DLD1 (cell line): ENCODE measurements around the gene GDI1.

Source experiments
- in situ Hi-C: cut with HindIII; loops from 2 replicates; pipeline ENCODE4 v1.10.0; 2017; ENCODE audit warnings: low sequenced_read_pairs

Gene GDI1

DNA sequence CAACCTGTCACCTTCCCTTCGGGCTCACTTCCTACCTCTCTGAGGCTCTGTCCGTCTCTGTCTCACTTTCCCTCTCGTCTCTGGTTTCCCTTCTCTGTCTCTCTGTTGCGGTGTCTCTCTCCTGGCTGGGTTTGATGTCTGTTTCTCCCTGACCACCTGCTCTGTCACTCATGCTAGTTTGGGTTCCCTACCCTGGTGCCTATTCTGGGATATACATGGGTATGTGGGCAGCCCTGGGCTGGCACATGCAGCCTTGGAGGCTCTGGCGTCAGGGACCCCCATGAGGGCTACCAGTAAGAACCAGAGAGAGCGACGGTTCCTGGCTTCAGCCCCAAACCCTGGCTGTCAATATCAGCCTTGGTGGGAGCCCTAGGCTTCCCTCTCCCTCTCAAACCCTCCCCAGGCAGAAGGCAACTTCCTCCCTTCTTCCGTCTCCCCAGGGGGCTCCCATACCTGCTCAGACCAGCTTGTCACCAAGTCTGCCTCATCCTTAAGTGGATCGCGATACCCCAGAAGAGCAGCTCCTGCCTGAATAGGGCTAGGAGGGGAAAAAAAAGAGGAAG is 28.2 kb upstream of the GDI1 start:
- in situ Hi-C loops = no loop called here

GRCh38 chrX:154409222-154409871 is 27.6 kb upstream of the GDI1 start, which contains the start of gene DNASE1L1:
DNASE1L1 (minus strand) TSS chrX:154409254; CDS start chrX:154405568, 3,686 bp downstream.
- in situ Hi-C loops = no loop called here

GRCh38 chrX:154411981-154412340 is 25.0 kb upstream of the GDI1 start:
- in situ Hi-C loops = no loop called here

- in situ Hi-C loops = no loop called here
Observed at GRCh38 chrX:154412468-154412867, 24.5 kb upstream of the GDI1 start.

DNA sequence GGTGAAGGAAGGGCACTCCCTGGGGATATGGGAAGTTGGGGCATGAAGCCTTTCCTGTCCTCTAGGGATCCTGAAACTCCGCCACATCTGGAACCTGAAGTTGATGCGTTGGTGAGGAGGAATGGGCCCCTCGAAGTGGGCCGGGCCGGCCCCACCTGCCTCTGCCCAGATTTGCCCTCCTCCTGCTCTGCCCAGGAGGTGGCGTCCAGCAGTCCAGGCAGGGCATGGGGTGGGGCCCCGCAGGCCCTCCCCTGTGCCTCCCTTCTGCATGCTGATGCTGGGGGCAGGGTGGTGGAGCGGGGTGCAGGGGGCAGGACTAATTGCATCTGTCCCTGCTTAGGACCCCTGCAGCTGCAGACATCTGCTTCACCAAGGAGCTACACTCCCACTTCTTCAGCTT is 23.8 kb upstream of the GDI1 start:
- in situ Hi-C loops = no loop called here

- in situ Hi-C loops = no loop called here
Observed at GRCh38 chrX:154417157-154417556, 19.8 kb upstream of the GDI1 start.

DNA sequence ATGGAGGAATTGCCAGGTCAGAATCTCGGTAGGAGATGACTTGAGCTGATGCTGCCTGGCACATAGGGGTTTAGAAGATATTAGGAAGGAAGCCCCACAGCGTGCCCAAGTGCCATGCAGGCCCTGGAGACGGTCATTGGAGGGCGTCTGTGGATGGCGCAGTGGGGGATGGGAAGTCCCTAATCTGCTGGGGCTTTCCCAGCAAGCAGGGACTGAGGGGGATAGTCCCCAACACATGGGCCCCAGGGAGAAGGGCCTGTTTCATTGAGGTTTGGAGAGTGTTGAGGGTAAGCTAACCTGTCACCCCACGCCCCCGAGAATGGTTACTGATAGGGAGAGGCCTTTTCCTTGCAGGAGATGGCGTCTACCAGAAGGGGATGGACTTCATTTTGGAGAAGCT is 17.8 kb upstream of the GDI1 start:
- in situ Hi-C loops = no loop called here

GRCh38 chrX:154419688-154420401 is 17.1 kb upstream of the GDI1 start:
- in situ Hi-C loops = no loop called here

GRCh38 chrX:154420402-154420756 is 16.6 kb upstream of the GDI1 start:
- in situ Hi-C loops = no loop called here

DNA sequence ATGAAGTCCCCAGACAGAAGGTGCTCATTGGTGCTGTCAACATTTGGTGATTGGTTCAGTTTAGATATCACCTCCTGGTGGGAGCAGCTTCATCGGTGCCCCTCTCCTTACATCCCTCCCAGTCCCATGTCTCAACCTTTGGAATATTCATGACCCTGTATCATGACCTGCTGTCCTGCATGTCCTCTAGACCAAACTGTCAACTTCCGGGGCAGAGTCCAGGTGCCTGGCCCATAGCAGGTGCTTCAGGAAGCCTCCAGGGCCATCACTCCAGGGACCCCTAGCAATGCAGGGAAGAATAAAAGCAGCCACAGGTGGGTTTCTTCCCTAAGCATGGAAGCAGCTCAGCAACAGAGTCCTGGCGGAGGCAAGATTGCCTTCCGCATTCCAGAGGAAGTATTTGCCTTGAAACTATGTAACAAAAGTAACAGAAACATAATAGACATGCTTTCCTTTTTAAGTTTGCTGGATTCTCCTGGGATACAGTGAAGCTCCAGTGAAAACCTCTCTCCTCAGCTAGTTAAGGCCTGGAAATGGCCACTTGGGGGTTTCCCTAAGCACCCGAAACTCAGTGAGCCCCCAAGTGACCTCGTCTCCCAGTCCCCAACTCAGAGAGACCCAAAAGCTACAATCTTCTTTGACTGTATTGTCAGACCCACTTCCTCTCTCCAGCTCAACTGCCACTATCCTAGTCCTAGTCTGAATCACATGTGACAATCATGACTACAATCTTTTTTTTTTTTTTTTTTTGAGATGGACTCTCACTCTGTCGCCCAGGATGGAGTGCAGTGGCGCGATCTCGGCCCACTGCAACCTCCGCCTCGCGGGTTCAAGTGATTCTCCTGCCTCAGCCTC is 9.8 kb upstream of the GDI1 start:
- in situ Hi-C loops = no loop called here

DNA sequence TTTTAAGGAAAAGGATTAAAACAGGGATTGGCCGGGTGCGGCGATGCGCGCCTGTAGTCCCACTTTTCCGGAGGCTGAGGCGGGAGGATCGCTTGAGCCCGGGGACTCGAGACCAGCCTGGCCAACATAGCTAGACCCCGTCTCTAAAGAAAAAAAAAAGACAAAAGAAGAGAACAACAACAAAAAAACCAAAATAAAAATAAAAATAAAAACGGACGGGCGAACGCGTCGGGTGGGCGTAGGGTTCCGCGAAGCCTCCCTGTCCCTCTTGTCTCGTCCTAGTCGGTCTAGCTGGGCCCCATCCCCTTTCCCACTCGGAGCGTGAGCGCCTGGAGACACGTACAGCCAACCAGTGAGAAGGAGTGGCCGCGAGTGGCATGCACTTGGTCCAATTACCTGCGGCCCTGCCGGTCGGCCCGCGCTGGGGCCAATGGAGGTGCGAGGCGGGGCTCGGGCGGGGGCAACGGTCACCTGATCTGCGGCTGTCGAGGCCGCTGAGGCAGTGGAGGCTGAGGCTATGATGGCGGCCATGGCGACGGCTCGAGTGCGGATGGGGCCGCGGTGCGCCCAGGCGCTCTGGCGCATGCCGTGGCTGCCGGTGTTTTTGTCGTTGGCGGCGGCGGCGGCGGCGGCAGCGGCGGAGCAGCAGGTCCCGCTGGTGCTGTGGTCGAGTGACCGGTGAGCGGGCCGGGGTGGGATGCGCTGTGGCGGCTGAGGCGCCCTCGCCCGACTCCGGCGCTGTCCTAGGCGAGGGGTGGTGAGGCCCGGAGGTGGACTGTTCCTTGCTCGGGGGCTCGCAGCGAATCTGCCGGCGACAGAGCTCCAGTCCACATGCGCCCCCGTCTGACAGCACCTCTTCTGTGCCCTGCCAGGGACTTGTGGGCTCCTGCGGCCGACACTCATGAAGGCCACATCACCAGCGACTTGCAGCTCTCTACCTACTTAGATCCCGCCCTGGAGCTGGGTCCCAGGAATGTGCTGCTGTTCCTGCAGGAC is 8.5 kb upstream of the GDI1 start, which contains the start of gene ATP6AP1:
TSS of gene ATP6AP1 (plus strand) at position 502 of the 996 bp plus-strand sequence. CDS start at position 518, 16 bp downstream.
- in situ Hi-C loops = no loop called here

GRCh38 chrX:154429711-154430110 is 7.2 kb upstream of the GDI1 start:
- in situ Hi-C loops = no loop called here

GRCh38 chrX:154430479-154430878 is 6.5 kb upstream of the GDI1 start:
- in situ Hi-C loops = no loop called here

DNA sequence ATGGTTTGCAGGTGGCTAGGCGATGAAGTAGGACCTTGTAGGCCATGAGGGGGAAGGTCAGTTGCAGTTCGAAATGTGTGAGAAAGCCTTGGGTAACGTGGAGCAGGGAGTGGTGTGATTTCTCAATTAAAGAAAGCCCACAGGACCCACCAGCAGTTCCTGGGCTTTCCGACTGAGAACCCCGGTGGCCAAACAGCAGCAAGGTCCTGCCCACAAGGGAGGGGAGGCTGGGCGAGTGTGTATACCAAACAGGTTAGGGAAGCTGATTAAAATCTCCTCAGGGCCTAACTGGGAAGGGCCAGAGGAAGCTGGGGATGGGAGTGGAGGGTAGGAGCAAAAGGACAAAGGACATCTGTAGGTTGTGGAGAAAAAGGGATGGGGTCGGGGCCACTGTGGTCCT is 6.0 kb upstream of the GDI1 start:
- in situ Hi-C loops = no loop called here

DNA sequence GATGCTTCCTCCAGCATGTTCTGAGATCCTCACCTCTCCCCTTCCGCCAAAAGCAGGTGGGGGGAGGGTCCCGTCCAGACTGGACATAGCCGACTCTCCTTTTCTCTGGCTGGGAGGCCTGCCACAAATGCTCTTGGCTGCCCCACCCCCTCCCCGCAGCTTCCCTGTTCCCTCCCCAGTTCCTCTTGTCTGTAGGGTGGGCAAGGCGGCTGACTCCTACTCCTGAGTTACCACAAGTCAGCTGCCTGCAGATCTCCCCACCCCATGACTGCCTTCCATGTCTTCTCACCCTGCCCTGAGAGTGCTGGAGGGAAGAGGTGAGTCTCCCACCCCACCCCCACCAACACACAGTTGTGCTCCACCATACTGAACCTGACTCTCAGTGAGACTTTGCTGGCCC is 5.6 kb upstream of the GDI1 start:
- in situ Hi-C loops = no loop called here

DNA sequence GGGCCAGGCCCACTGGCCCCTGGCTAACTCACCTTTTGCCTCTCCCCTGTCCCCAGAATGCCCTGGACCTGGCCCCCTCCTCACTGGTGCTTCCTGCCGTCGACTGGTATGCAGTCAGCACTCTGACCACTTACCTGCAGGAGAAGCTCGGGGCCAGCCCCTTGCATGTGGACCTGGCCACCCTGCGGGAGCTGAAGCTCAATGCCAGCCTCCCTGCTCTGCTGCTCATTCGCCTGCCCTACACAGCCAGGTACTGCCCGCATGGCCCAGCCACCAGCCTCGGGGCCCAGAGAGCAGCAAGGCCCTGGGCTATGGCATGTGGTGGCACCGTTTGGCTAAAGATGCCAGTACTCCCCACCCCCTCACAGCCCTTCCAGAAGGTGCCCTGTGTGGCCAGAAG is 4.7 kb upstream of the GDI1 start:
- in situ Hi-C loops = no loop called here

GRCh38 chrX:154433605-154434004 is 3.3 kb upstream of the GDI1 start:
- in situ Hi-C loops = no loop called here

- in situ Hi-C loops = no loop called here
Observed at GRCh38 chrX:154434394-154435168, 2.4 kb upstream of the GDI1 start.

- in situ Hi-C loops = no loop called here
Observed at GRCh38 chrX:154435171-154435733, 1.7 kb upstream of the GDI1 start.
